Neutrophil (primary cell): ENCODE measurements around the gene C2CD3.

Experiments used
- H3K27ac ChIP-seq: fragments of 200-600 bp; sonication (generic); 2 replicates; pipeline ENCODE4 v1.5.1; 2016; ENCODE audit warnings: mild to moderate bottlenecking, moderate library complexity
- H3K27me3 ChIP-seq: fragments of 200-600 bp; sonication (generic); 2 replicates; pipeline ENCODE4 v1.6.0; 2016; ENCODE audit warnings: mild to moderate bottlenecking
- H3K36me3 ChIP-seq: fragments of 200-600 bp; sonication (generic); 2 replicates; pipeline ENCODE4 v1.5.1; 2017
- H3K4me1 ChIP-seq, 2 experiments: fragments of 200-600 bp in 1 of 2; sonication (generic) in 1 of 2; 1 replicate in 1 of 2; 2 replicates in 1 of 2; pipeline versions ENCODE4 v1.5.1 to v1.6.1; 2013 to 2016; ENCODE audit warnings: low read depth in 1 of 2, low read length in 1 of 2, mild to moderate bottlenecking in 1 of 2, moderate library complexity in 1 of 2; ENCODE audit not compliant: control insufficient read depth in 1 of 2, insufficient read depth in 1 of 2
- H3K4me3 ChIP-seq, 2 experiments: fragments of 200-600 bp in 1 of 2; sonication (generic) in 1 of 2; 1 replicate in 1 of 2; 2 replicates in 1 of 2; pipeline ENCODE4 v1.5.1; 2013 to 2016; ENCODE audit warnings: low read depth in 1 of 2, low read length in 1 of 2, mild to moderate bottlenecking in 1 of 2, moderate library complexity in 1 of 2
- H3K9me3 ChIP-seq: fragments of 200-600 bp; sonication (generic); 2 replicates; pipeline ENCODE4 v1.5.1; 2016
- TF ChIP-seq, protein P1 (sequence below): fragments of 200-600 bp; sonication (generic); IDR thresholded peaks from 2 replicates; pipeline ENCODE4 v1.5.1; 2016; ENCODE audit warnings: antibody characterized with exemption

Gene C2CD3, protein sequence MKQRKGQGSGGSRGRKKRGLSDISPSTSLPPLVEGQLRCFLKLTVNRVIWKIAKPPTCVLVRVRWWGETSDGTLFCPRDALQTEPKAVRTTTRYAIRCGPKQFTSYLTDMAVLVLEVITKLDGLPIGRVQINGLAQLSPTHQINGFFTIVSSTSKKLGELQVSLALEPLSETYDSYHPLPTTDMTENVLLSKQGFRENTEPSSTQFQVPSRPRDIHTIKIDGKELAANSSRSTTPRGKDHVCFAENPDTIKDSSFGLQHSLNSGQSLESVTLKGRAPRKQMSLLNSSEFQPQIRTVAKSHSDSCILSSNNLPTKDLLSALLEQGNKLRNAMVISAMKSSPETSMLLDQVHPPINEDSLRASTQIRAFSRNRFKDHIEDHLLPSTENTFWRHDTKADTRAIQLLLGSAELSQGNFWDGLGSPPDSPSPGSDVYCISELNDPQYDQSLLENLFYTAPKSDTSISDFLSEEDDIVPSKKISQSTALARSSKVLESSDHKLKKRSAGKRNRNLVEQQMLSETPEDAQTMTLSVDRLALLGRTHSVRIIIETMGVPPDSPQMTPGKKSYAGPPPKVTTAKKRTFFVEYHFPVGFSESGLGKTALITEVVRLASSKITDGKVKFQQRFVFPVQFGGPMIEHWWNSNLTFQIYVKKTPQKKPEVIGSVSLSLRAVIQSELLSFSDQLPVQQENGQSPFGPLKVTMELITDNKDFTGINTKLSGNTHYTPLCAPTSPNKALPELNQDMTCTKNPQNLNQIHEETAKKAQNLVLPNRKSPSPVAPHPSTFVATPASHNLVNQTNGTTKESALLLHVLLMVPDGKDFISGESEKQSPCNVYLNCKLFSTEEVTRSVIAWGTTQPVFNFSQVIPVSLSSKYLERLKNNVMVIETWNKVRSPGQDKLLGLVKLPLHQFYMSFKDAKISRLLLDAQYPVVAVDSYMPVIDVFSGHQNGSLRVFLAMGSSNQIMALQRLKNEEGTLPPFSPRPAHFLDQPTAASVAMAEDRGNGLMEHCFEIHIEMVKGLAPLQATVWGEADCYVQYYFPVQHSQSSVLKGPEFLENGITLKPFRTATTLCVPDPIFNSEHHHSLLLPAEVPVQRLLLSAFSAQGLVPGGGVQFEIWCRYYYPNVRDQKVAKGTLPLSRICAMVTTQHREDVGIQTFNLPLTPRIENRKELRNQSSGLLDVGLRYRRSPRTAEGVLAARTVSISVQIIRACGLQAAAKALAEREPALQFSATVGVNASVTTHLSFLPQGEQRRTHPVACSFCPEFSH (N-terminal part only)

DNA sequence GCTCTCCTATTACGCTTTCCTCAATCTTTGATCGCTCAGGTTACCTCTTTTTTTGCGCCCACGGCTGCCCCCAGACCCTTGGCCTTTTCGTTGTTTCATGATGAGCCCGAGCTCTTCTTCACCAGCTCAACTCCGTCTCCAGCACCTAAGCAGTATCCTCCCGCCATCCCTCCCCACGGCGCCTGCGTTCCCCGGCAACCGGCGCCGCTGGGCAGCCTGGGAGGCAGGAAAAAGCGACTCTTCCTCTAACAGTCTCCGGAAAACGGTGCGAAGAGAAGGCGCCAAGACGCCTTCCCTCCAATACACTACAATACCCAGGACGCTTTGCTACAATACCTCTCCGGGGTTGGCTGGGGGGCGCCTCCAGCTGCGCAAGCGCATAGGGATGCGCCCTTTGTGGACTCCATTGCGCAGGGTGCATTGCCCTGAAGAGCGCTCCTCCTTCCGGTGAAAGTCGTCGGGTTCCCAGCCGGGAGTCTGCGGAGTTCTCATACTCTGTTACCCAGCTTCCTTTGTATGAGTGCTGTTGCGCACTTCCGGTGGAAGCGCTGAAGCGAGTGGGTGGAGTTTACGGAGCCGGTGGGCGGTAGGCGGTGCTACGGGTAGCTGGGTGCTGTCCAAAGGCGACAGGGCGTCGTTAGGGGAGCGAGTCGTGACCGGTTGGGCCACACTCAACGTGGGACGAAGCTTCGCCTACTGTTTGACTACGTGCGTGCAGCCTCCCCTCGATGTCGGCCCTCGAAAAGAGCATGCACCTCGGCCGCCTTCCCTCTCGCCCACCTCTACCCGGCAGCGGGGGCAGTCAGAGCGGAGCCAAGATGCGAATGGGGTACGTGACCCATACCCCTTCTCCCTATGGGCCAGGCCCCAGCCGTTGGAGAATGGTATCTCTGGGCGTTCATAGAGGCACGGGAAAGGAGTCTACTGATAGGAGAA is at the start of gene C2CD3, which contains the start of gene PPME1:
Gene C2CD3 (minus strand): TSS at position 309 of the 936 bp plus-strand sequence. CDS start 210 bp downstream, at position 99.
Gene PPME1 (plus strand): TSS at position 596 of the 936 bp plus-strand sequence. CDS start 133 bp downstream, at position 729.
- Histone ChIP-seq H3K9me3 (no peaks in the 10 kb centered on the region), H3K27ac (peak within 1 kb of the TSS; percentile 93), H3K36me3 (peaks cover 21% of the 10 kb centered on the region), H3K4me1 (peaks cover 22 to 26% of the 10 kb centered on the region in 2 experiments), H3K4me3 (peak within 1 kb of the TSS; percentile 89 to 95), H3K27me3 (no peaks in the 10 kb centered on the region)
- TF ChIP-seq, protein P1, sequence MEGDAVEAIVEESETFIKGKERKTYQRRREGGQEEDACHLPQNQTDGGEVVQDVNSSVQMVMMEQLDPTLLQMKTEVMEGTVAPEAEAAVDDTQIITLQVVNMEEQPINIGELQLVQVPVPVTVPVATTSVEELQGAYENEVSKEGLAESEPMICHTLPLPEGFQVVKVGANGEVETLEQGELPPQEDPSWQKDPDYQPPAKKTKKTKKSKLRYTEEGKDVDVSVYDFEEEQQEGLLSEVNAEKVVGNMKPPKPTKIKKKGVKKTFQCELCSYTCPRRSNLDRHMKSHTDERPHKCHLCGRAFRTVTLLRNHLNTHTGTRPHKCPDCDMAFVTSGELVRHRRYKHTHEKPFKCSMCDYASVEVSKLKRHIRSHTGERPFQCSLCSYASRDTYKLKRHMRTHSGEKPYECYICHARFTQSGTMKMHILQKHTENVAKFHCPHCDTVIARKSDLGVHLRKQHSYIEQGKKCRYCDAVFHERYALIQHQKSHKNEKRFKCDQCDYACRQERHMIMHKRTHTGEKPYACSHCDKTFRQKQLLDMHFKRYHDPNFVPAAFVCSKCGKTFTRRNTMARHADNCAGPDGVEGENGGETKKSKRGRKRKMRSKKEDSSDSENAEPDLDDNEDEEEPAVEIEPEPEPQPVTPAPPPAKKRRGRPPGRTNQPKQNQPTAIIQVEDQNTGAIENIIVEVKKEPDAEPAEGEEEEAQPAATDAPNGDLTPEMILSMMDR, result peak; percentile 45

DNA sequence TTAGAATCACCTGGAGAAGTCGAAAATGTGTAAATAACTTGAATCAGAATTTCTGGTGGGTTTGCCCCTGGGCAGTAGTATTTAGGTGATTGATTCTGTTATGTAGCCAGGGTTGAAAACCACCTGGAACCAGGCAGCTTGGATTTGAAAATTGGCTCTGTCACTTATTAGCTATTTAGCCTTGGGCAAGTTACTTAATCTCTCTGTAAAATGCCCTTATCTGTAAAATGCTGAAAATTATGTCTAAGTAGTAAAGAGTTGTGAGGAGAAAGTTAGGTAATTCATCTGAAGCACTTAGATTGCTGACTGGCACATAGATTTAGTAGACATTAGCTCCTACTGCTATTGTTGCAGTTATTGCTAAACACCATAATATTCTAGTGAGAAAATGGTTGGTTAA is 49.6 kb upstream of the C2CD3 start:
- H3K27me3 ChIP-seq, result no peaks in the 10 kb centered on the region
- TF ChIP-seq, protein P1, result no peak

DNA sequence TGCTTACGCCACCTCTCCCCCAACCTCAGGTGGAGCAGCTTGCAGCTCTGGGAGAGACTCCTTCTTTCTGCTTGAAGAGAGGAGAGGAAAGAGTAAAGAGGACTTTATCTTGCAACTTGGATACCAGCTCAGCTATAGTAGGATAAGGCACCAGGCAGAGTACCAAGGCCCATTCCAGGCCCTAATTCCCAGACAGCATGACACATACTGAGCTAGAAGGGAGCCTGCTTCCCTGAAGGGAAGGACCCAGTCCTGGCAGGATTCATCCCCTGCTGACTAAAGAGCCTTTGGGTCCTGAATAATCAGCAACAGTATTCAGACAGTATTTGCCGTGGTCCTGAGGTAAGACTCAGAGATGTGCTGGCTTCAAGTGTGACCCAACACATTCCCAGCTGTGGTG is 41.7 kb upstream of the C2CD3 start:
- no peaks in the 10 kb centered on the region for H3K4me1 ChIP-seq
- H3K27ac ChIP-seq, result no peak overlapping the region
- no peaks in the 10 kb centered on the region for H3K27me3 ChIP-seq
- TF ChIP-seq, protein P1, result no peak
- H3K4me3 ChIP-seq, result no peak overlapping the region
- H3K36me3 ChIP-seq, result peaks cover 22% of the 10 kb centered on the region
- H3K9me3 ChIP-seq, result no peaks in the 10 kb centered on the region

More for the DNA sequence above, 49.6 kb upstream of the C2CD3 start:
- H3K9me3 ChIP-seq, result no peaks in the 10 kb centered on the region
- H3K4me1 ChIP-seq, result no peaks in the 10 kb centered on the region
- H3K27ac ChIP-seq, result no peak overlapping the region
- no peaks in the 10 kb centered on the region for H3K36me3 ChIP-seq
- H3K4me3 ChIP-seq, result no peak overlapping the region

DNA sequence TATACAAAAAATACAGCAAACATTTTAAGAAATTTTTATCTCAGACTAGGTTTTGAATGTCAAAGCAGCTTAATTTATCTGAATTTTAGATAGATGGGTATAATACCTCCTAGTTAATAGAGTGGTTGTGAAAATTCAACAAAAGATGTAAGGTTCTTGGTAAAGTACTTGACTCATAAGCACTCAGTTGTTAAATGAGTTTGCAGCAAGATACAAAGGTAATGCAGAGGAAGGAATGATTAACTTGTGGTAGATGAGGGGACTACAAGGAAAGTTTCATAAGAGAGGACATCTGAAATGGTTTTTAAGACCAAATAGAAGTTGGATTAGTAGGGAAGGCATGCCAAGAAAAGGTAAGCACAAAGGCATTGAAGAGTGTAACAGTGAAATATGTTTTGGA is 37.7 kb upstream of the C2CD3 start:
- H3K36me3 ChIP-seq, result peaks cover 33% of the 10 kb centered on the region
- TF ChIP-seq, protein P1, result no peak

More for the DNA sequence above, 37.7 kb upstream of the C2CD3 start:
- Histone ChIP-seq H3K27ac (no peak overlapping the region), H3K4me3 (no peak overlapping the region), H3K4me1 (no peaks in the 10 kb centered on the region), H3K9me3 (no peaks in the 10 kb centered on the region), H3K27me3 (no peaks in the 10 kb centered on the region)
